GM19193 (cell line): ENCODE data around the gene POU4F1.

Experiments used
- POLR2A ChIP-seq: IDR thresholded peaks from 4 replicates; pipeline ENCODE4 v1.6.1; 2011; ENCODE audit not compliant: insufficient read depth, insufficient read length; ENCODE audit errors: extremely low read depth

POU4F1 gene

DNA sequence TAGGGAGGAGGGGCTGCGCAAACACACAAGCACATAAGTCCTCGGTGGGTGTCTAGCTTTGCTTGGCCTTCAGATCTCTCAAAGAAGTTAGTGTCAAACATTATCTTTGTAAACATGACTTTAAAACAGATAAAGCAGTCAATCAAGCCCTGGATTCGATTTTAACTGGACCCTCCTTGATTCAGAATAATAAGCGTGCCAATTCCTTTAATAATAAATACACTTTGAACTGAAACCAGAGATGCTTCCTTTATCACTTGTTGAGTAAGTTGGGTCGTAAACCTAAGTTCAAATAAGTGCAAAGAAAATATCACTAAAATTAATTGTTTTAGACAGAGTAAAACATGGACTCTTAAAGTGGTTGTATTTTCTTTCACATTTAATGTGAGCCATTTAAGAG is 30.9 kb downstream of the POU4F1 start:
- TF ChIP-seq POLR2A = no peak

DNA sequence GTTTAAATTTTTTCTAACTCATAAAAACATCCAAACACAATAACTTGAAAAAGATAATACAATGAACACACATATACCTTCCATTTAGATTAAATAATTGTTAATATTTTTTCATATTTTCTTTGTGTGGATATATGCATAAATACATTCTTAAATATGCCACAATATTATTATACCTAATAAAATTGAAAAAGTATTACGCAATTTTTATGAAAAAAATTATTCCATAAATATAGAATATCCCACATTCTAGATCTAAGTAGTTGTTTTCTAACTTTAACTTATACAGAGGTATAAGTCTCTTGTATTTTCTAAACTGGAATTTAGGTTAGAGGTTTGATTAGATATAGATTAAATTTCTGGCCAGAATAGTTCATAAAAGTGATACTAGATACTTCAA is 34.3 kb downstream of the POU4F1 start:
- TF ChIP-seq POLR2A = no peak

- no peak for TF ChIP-seq POLR2A
These were observed 36.7 kb downstream of the POU4F1 start for GRCh38 chr13:78566631-78567030.

DNA sequence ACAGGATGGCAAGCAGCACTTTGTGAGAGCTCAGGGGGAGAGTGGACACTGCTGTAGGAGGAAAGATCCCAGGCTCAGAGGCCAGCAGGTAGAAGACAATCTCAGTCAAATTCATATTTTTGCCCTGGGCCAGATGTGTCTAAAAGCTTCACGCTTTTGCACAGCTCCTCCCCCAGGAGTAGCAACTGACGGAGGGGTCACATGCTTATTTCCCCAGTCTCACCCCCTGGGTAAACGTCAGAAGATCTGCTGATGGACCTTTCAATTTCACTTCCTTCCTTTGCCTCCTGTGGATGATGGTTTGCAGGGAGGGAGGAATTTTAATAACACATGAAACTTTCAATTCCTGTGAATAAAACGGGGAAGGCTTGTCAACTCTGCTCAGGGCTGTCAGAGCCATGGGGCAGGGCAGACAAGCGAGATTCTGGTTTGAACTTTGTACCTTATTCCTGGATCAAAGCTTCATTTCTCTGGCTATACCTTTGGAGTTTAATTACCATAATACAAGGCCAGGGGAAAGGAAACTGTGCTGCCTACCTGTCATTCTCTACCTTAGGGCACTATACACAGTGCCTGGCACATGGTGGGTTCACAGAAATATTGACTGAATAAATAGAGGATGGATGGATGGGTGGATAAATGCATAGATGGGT is 41.0 kb downstream of the POU4F1 start:
- TF ChIP-seq POLR2A = no peak
